LNCaP clone FGC (cell line): Measurements from ENCODE around the gene QPRT.
"Not testable (repeated sequence)": the region's sequence is repeated elsewhere in the genome, so short reads cannot be mapped to it uniquely, and the experiment has no call there.

Experiments
- DNase-seq: peaks from one replicate; pipeline ENCODE4 v3.0.0-alpha.2; 2011; ENCODE audit warnings: low read depth
- H3K4me3 ChIP-seq: 2 replicates; pipeline ENCODE4 v1.5.1; 2011; ENCODE audit warnings: mild to moderate bottlenecking, low read depth, low read length, control low read depth
- TF ChIP-seq, protein P1 (sequence below): IDR thresholded peaks from 2 replicates; pipeline ENCODE4 v1.5.1; 2012; ENCODE audit warnings: mild to moderate bottlenecking; ENCODE audit not compliant: control insufficient read depth, insufficient read depth; ENCODE audit errors: extremely low read depth

Gene QPRT

DNA sequence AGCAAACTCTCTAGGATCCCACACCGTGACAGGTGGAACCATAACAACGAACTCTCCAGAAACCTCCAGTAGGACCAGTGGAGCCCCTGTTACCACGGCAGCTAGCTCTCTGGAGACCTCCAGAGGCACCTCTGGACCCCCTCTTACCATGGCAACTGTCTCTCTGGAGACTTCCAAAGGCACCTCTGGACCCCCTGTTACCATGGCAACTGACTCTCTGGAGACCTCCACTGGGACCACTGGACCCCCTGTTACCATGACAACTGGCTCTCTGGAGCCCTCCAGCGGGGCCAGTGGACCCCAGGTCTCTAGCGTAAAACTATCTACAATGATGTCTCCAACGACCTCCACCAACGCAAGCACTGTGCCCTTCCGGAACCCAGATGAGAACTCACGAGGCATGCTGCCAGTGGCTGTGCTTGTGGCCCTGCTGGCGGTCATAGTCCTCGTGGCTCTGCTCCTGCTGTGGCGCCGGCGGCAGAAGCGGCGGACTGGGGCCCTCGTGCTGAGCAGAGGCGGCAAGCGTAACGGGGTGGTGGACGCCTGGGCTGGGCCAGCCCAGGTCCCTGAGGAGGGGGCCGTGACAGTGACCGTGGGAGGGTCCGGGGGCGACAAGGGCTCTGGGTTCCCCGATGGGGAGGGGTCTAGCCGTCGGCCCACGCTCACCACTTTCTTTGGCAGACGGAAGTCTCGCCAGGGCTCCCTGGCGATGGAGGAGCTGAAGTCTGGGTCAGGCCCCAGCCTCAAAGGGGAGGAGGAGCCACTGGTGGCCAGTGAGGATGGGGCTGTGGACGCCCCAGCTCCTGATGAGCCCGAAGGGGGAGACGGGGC lies 14.7 kb upstream of the QPRT start:
- no peak for DNase-seq
- TF ChIP-seq, protein P1, sequence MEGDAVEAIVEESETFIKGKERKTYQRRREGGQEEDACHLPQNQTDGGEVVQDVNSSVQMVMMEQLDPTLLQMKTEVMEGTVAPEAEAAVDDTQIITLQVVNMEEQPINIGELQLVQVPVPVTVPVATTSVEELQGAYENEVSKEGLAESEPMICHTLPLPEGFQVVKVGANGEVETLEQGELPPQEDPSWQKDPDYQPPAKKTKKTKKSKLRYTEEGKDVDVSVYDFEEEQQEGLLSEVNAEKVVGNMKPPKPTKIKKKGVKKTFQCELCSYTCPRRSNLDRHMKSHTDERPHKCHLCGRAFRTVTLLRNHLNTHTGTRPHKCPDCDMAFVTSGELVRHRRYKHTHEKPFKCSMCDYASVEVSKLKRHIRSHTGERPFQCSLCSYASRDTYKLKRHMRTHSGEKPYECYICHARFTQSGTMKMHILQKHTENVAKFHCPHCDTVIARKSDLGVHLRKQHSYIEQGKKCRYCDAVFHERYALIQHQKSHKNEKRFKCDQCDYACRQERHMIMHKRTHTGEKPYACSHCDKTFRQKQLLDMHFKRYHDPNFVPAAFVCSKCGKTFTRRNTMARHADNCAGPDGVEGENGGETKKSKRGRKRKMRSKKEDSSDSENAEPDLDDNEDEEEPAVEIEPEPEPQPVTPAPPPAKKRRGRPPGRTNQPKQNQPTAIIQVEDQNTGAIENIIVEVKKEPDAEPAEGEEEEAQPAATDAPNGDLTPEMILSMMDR: no peak
- H3K4me3 ChIP-seq: no peak overlapping the region

DNA sequence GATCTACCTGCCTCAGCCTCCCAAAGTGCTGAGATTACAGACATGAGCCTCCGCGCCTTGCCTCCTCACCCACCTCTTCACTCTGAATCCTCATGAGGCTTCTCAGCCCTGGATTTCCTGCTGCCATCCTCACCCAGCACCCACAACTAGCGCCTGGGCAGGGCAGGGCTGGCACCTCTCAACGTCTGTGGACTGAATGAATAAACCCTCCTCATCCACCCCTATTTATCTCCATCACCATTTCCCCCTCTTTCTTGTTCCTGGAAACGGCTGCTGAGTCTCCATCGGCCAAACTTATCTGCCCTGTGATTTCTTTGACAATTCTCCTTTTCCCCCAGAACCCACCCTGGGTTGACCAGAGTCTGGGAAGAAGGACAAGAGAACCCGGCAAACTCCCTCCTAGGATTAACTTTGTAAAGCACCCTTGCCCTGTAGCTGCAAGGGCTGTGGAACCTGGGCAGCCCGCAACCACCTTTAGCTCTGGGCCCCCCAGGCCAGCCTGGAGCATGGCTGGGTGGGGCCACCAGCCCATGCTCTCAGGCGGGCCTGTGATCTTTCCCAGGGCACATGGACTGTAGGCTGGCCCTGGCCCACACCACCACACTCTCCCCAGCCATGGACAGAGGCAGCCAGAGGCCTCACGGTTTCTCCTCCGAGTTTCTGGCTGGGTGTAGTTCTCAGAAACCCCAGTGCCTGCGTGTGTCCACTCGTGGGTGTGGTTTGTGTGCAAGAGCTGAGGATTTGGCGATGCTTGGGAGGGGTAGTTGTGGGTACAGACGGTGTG lies 13.5 kb upstream of the QPRT start:
- TF ChIP-seq, protein P1: no peak
- H3K4me3 ChIP-seq: no peak overlapping the region
- no peak for DNase-seq

DNA sequence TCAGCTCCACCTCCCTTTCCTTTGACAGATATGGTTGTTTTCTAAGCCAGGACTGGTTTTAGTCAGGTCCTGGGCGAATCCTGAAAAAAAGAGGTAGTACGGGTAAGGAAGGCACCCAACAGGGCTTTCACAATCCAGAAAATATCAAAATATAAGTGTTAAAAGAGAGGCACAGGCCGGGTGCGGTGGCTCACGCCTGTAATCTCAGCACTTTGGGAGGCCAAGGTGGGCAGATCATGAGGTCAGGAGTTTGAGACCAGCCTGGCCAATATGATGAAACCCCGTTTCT lies 11.7 kb upstream of the QPRT start:
- DNase-seq, H3K4me3 ChIP-seq: not testable (repeated sequence)

DNA sequence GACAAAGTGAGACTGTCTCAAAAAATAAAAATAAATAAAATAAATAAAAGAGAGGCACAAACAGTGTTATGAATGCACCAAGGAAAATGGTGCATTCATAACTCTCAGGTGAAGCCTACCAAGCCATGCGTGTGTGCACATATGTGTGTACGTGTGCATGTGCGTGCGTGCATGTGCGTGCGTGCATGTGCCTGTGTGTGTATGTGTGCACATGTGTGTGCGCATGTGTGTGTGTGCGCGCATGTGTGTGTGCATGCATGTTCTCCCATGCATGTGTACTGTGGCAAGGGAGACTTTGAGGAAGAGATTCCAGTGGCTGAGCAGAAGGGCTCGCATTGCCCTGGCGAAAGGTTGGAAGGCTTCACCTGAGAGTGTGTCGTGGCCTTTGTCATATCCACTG lies 11.2 kb upstream of the QPRT start:
- H3K4me3 ChIP-seq: no peak overlapping the region
- DNase-seq: no peak
- TF ChIP-seq, protein P1: no peak

DNA sequence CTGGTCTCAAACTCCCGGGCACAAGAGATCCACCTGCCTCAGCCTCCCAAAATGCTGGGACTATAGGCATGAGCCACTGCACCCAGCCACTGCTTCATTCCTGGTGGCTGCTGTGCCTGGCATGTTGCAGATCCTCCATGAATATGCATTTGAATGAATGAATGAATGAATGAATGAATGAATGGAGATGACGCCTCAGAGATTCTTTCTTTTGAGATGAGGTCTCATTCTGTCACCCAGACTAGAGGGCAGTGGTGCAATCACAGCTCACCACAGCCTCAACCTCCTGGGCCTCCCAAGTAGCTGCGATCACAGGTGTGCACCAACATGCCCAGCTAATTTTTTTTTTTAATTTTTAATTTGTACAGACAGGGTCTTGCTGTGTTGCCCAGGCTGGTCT lies 10.7 kb upstream of the QPRT start:
- no peak overlapping the region for H3K4me3 ChIP-seq
- no peak for DNase-seq
- TF ChIP-seq, protein P1: no peak

DNA sequence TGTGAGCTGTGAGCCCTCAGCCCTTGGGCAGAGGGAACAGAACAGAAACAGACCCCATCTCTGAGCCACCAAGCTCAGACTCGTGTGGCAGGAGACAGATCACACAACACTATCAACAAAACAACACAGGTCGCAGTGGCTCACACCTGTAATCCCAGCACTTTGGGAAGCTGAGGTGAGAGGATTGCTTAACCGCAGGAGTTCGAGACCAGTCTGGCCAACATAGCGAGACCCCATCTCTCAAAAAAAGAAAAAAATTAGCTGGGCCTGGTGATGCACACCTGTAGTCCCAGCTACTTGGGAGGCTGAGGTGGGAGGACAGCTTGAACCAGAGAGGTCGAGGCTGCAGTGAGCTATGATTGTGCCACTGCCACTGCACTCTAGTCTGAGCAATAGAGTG lies 5.5 kb upstream of the QPRT start:
- DNase-seq: no peak
- no peak overlapping the region for H3K4me3 ChIP-seq
- TF ChIP-seq, protein P1: no peak

DNA sequence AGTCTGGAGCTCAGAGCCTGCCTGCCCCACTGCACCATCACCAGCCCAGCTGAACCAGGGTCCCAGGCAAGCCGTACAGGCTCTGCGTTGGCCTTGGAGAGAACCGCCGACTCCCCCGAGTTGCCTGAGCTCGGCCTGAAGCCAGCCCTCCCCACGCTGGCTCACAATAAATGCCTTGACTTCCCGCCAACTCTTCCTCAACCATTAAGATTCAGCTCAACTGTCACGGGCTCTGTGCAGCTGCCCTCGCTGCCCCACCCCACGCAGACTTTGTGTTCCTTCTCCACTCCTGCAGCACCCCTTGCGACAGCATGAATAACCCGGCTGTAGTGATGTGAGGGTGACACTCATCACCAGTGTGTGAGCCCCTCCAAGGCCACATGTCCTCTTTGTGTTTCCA lies 4.8 kb upstream of the QPRT start:
- no peak overlapping the region for H3K4me3 ChIP-seq
- no peak for DNase-seq

More for the DNA sequence above, 4.8 kb upstream of the QPRT start:
- TF ChIP-seq, protein P1: no peak
